Mesendoderm (in vitro differentiated cells): ENCODE results near the gene AOPEP.

Experiments used
- DNase-seq: peaks from one replicate; pipeline ENCODE4 v3.0.0; 2013
- H2AK5ac ChIP-seq: 2 replicates; pipeline ENCODE4 v1.6.1; 2013; ENCODE audit warnings: low read length, inconsistent platforms
- H2BK120ac ChIP-seq: 2 replicates; pipeline ENCODE4 v1.6.1; 2013; ENCODE audit warnings: low read depth, mild to moderate bottlenecking, low read length, moderate library complexity, mixed read lengths
- H2BK15ac ChIP-seq: replicated peaks from 2 replicates; pipeline ENCODE4 v1.6.1; 2013; ENCODE audit warnings: low read depth, mild to moderate bottlenecking, moderate library complexity
- H2BK5ac ChIP-seq: 2 replicates; pipeline ENCODE4 v1.6.1; 2013; ENCODE audit warnings: low read length, inconsistent platforms
- H3K18ac ChIP-seq: 2 replicates; pipeline ENCODE4 v1.6.1; 2013; ENCODE audit warnings: mild to moderate bottlenecking, low read length, mixed read lengths
- H3K23ac ChIP-seq: one replicate; pipeline ENCODE4 v1.6.1; 2013; ENCODE audit warnings: low read length
- H3K27ac ChIP-seq: 2 replicates; pipeline ENCODE4 v1.5.1; 2013; ENCODE audit warnings: low read depth, mild to moderate bottlenecking, inconsistent platforms, low read length, moderate library complexity
- H3K27me3 ChIP-seq: 2 replicates; pipeline ENCODE4 v1.6.1; 2013; ENCODE audit warnings: low read length, control low read depth, mild to moderate bottlenecking, inconsistent platforms; ENCODE audit not compliant: insufficient read depth, poor library complexity
- H3K36me3 ChIP-seq: 2 replicates; pipeline ENCODE4 v1.6.1; 2013; ENCODE audit warnings: low read length, inconsistent platforms; ENCODE audit not compliant: control insufficient read depth, insufficient read depth
- H3K4ac ChIP-seq: one replicate; pipeline ENCODE4 v1.6.1; 2013; ENCODE audit warnings: low read depth, mild to moderate bottlenecking, low read length, moderate library complexity
- H3K4me1 ChIP-seq: 2 replicates; pipeline ENCODE4 v1.6.1; 2013; ENCODE audit warnings: low read depth, low read length, inconsistent platforms; ENCODE audit not compliant: control insufficient read depth
- H3K4me2 ChIP-seq: 2 replicates; pipeline ENCODE4 v1.6.1; 2013; ENCODE audit warnings: low read length
- H3K4me3 ChIP-seq: 2 replicates; pipeline ENCODE4 v1.5.1; 2013; ENCODE audit warnings: mild to moderate bottlenecking, low read length
- H3K56ac ChIP-seq: one replicate; pipeline ENCODE4 v1.6.1; 2013; ENCODE audit warnings: low read length
- H3K79me1 ChIP-seq: 2 replicates; pipeline ENCODE4 v1.6.1; 2013; ENCODE audit warnings: low read length, inconsistent platforms
- H3K79me2 ChIP-seq: 2 replicates; pipeline ENCODE4 v1.6.1; 2013; ENCODE audit warnings: mild to moderate bottlenecking, low read length; ENCODE audit not compliant: control insufficient read depth, insufficient read depth
- H3K9ac ChIP-seq: 2 replicates; pipeline ENCODE4 v1.6.1; 2013; ENCODE audit warnings: low read length, inconsistent platforms
- H4K5ac ChIP-seq: one replicate; pipeline ENCODE4 v1.6.1; 2013; ENCODE audit warnings: low read length
- H4K8ac ChIP-seq: one replicate; pipeline ENCODE4 v1.6.1; 2013; ENCODE audit warnings: low read depth, mild to moderate bottlenecking, control low read depth, low read length, moderate library complexity
- WGBS: extraction: QIAGEN DNeasy Blood & Tissue Kit; methylation state at CpG from one replicate; pipeline ENCODE4 v1.1.7; 2013; ENCODE audit warnings: low lambda C conversion rate, missing lambda C conversion rate; ENCODE audit not compliant: insufficient coverage; ENCODE audit errors: extremely low coverage; 5-methylcytosine and 5-hydroxymethylcytosine counted together

Gene AOPEP

DNA sequence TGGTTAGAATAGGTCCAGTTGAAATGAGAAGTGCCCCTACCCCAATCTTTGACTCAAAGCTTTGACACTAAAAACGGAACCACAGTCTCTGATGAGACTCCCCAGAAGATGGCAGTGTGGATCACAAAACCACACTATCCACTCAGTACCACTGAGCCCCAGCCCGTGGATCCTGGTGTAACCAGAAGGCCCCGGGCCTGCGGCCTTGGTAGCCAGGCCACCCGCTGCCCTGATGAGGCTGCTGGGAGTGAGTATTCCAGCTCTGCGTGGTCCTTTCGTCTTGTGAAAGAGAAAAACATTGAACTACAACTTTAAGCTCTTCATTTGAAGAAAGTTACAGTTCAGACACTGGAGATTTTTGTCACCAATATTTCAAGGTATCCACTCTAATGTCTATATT is 45.0 kb upstream of the AOPEP start:
- H2BK120ac ChIP-seq: no peak overlapping the region
- H3K9ac ChIP-seq: no peak overlapping the region
- H3K27me3 ChIP-seq: no peaks in the 10 kb centered on the region
- no peak overlapping the region for H3K4me2 ChIP-seq
- no peak overlapping the region for H3K4me3 ChIP-seq
- no peak overlapping the region for H2BK5ac ChIP-seq
- H2AK5ac ChIP-seq: no peak overlapping the region
- H3K79me2 ChIP-seq: no peaks in the 10 kb centered on the region
- no peaks in the 10 kb centered on the region for H3K79me1 ChIP-seq
- H3K27ac ChIP-seq: no peak overlapping the region
- no peak overlapping the region for H3K56ac ChIP-seq
- no peaks in the 10 kb centered on the region for H3K4me1 ChIP-seq
- H2BK15ac ChIP-seq: no peak overlapping the region
- H3K36me3 ChIP-seq: no peaks in the 10 kb centered on the region
- peak; percentile 78 for DNase-seq
- H3K23ac ChIP-seq: no peak overlapping the region
- H4K8ac ChIP-seq: no peak overlapping the region
- no peak overlapping the region for H3K4ac ChIP-seq
- H3K18ac ChIP-seq: no peak overlapping the region
- H4K5ac ChIP-seq: no peak overlapping the region
- no CpG with 5 or more reads among the region's 7 CpGs for WGBS

- Histone ChIP-seq H2BK15ac (no peak overlapping the region), H3K36me3 (no peaks in the 10 kb centered on the region), H2AK5ac (no peak overlapping the region), H2BK5ac (no peak overlapping the region), H3K4me2 (no peak overlapping the region), H3K4ac (no peak overlapping the region), H3K4me3 (no peak overlapping the region), H3K23ac (no peak overlapping the region), H3K27ac (no peak overlapping the region), H3K27me3 (no peaks in the 10 kb centered on the region), H3K18ac (no peak overlapping the region), H3K4me1 (no peaks in the 10 kb centered on the region), H3K79me2 (no peaks in the 10 kb centered on the region), H3K79me1 (no peaks in the 10 kb centered on the region), H4K5ac (no peak overlapping the region), H3K56ac (no peak overlapping the region), H3K9ac (no peak overlapping the region), H2BK120ac (no peak overlapping the region), H4K8ac (no peak overlapping the region)
- DNase-seq: no peak
- no CpG with 5 or more reads among the region's 2 CpGs for WGBS
Observed at GRCh38 chr9:94685359-94685758, 41.1 kb upstream of the AOPEP start.

DNA sequence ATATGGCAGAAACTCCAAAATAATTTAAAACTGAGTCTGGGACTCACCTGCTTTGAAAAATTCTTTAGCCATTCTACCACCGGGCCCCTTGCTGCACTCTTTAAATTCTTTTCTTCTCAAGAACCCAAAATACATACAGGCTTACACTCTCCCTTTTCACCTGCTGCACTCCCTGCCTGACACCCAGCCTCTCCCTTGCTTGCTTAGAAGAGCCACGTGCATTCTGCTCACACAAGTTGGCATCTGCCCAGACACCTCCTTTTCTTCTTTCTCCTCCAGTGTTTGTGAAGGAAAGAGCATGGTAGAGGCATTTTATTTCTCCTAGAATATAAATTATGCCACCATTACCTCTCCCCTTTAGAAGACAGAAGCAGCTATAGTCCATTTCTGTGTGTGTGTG is 39.0 kb upstream of the AOPEP start:
- Histone ChIP-seq H3K9ac (no peak overlapping the region), H3K79me1 (no peaks in the 10 kb centered on the region), H2BK120ac (no peak overlapping the region), H3K56ac (no peak overlapping the region), H3K4me3 (no peak overlapping the region), H3K4ac (no peak overlapping the region), H3K36me3 (no peaks in the 10 kb centered on the region), H3K79me2 (no peaks in the 10 kb centered on the region), H3K4me1 (no peaks in the 10 kb centered on the region), H2BK15ac (no peak overlapping the region), H3K27ac (no peak overlapping the region), H2AK5ac (no peak overlapping the region), H2BK5ac (no peak overlapping the region), H3K4me2 (no peak overlapping the region), H4K8ac (no peak overlapping the region), H3K18ac (no peak overlapping the region), H3K27me3 (no peaks in the 10 kb centered on the region), H4K5ac (no peak overlapping the region), H3K23ac (no peak overlapping the region)
- WGBS: no CpG with 5 or more reads among the region's 2 CpGs
- DNase-seq: no peak

DNA sequence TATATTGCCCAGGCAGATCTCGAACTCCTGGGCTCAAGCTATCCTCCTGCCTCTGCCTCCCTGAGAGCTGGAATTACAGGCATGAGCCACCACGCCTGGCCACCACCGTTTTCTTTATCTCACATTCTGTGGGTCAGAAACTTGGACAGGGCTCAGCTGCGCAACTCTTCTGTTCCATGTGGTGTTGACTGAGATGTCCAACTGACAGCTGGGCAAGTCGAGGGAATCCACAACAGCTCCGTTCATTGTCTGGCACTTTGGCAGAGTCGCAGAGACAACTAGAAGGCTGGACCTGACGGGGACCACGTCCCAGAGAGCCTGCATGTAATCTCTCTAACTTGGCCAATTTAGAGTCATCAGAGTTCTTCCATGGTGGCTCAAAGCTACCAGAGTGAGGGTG is 36.2 kb upstream of the AOPEP start:
- Histone ChIP-seq H3K4me3 (no peak overlapping the region), H3K23ac (no peak overlapping the region), H3K4me2 (no peak overlapping the region), H2AK5ac (no peak overlapping the region), H2BK5ac (no peak overlapping the region), H2BK15ac (no peak overlapping the region), H2BK120ac (no peak overlapping the region), H3K56ac (no peak overlapping the region), H3K4ac (no peak overlapping the region), H3K27me3 (no peaks in the 10 kb centered on the region), H3K36me3 (no peaks in the 10 kb centered on the region), H3K9ac (no peak overlapping the region), H3K4me1 (peaks cover 2% of the 10 kb centered on the region), H3K79me2 (no peaks in the 10 kb centered on the region), H3K18ac (no peak overlapping the region), H4K5ac (no peak overlapping the region), H3K27ac (no peak overlapping the region), H3K79me1 (no peaks in the 10 kb centered on the region), H4K8ac (no peak overlapping the region)
- DNase-seq: no peak
- WGBS: no CpG with 5 or more reads among the region's 9 CpGs

- Histone ChIP-seq H3K18ac (no peak overlapping the region), H3K27ac (no peak overlapping the region), H3K27me3 (no peaks in the 10 kb centered on the region), H4K5ac (no peak overlapping the region), H3K56ac (peak overlapping the region; percentile 25), H3K23ac (no peak overlapping the region), H3K4me2 (no peak overlapping the region), H2BK5ac (no peak overlapping the region), H3K36me3 (no peaks in the 10 kb centered on the region), H3K79me2 (no peaks in the 10 kb centered on the region), H3K9ac (no peak overlapping the region), H2BK15ac (no peak overlapping the region), H3K4ac (no peak overlapping the region), H2AK5ac (no peak overlapping the region), H3K4me1 (peaks cover 10% of the 10 kb centered on the region), H3K79me1 (no peaks in the 10 kb centered on the region), H4K8ac (no peak overlapping the region), H3K4me3 (no peak overlapping the region), H2BK120ac (no peak overlapping the region)
- DNase-seq: peak; percentile 69
- no CpG with 5 or more reads among the region's 4 CpGs for WGBS
Observed at GRCh38 chr9:94692601-94693000, 33.9 kb upstream of the AOPEP start.

DNA sequence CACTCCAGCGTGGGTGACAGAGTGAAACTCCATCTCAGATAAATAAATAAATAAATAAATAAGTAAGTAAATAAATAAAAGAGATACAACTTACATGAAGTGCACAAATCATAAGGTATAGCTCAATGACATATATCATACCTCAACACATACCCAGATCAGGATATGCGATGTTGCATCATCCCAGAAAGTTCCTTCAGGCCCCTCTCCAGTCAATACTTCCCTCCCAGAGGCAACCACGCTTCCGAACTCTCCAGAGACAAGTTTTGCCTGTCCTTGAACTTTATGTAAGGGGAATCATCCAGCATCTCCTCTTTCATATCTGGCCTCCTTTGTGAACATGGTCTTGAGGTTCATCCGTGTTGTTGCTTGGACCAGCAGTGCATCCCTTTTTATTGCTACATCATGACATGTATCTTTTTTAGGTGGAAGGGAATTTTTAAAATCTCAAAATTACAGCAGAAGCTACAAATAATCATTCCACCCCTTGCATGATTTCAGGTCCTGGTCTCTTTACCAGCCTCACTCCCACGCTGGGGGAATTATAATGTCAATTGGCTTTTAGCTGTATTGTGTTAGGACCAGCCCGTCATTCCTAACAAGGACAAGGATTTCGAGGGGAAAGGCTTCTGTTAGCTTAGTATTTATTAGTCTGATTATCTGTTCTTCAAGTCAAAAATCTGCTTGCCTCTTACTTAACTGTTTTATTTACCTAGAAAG is 32.9 kb upstream of the AOPEP start:
- H3K27me3 ChIP-seq: no peaks in the 10 kb centered on the region
- H4K8ac ChIP-seq: no peak overlapping the region
- H2BK15ac ChIP-seq: no peak overlapping the region
- DNase-seq: no peak
- H3K56ac ChIP-seq: no peak overlapping the region
- no peak overlapping the region for H2BK120ac ChIP-seq
- no peak overlapping the region for H2AK5ac ChIP-seq
- H3K36me3 ChIP-seq: no peaks in the 10 kb centered on the region
- H3K4me1 ChIP-seq: peaks cover 12% of the 10 kb centered on the region
- no peak overlapping the region for H2BK5ac ChIP-seq
- no peaks in the 10 kb centered on the region for H3K79me1 ChIP-seq
- H3K79me2 ChIP-seq: no peaks in the 10 kb centered on the region
- no peak overlapping the region for H3K4me3 ChIP-seq
- H3K4ac ChIP-seq: no peak overlapping the region
- no peak overlapping the region for H3K18ac ChIP-seq
- H3K27ac ChIP-seq: no peak overlapping the region
- H3K23ac ChIP-seq: no peak overlapping the region
- no peak overlapping the region for H3K9ac ChIP-seq
- H4K5ac ChIP-seq: no peak overlapping the region
- H3K4me2 ChIP-seq: no peak overlapping the region
- no CpG with 5 or more reads among the region's 8 CpGs for WGBS
